ENCODE measurements around the gene NT5DC4. TPM values are rescaled to one million over a fixed set of nuclear protein-coding genes. Genes with fewer than 3 reads are reported as not detected.
A peak's percentile ranks its signal among the peaks of the same experiment; 100 is the strongest.

Gene NT5DC4
- total RNA-seq, 1 experiment from 2014 or later, result 0.04 TPM

- Histone ChIP-seq H3K27me3 (ENCODE audit: low read length) (no peaks in the 10 kb centered on the region), H3F3A (ENCODE audit: low read length, unreplicated experiment) (no peaks in the 10 kb centered on the region), H3K79me2 (ENCODE audit: low read length) (no peaks in the 10 kb centered on the region), H4K20me1 (ENCODE audit: low read length) (no peaks in the 10 kb centered on the region), H3K27ac (ENCODE audit: low read length) (peak overlapping the region; percentile 80), H2AFZ (ENCODE audit: low read length) (peak overlapping the region; percentile 74), H3K36me3 (ENCODE audit: low read depth, low read length) (no peaks in the 10 kb centered on the region), H3K4me2 (ENCODE audit: low read length) (0 out of 2 replicates have a peak overlapping the region, but pooled peaks have one; percentile 27), H3K4me1 (ENCODE audit: insufficient read depth, low read length) (peaks cover 16% of the 10 kb centered on the region), H3K9ac (ENCODE audit: low read length) (peak overlapping the region; percentile 67), H3K9me2 (replicated peaks; ENCODE audit: low read length) (no peaks in the 10 kb centered on the region), H3K4me3 (ENCODE audit: low read length) (no peak overlapping the region), H3K9me3 (ENCODE audit: low read length) (no peaks in the 10 kb centered on the region)
- DNase-seq (peak; percentile 99), ATAC-seq (peak; percentile 92)
- CTCF ChIA-PET, result interaction anchor here (0.6 to 1.8 kb wide), 9 partner anchors 34 to 215 kb away, joined by 3 to 8 read pairs (median 5); no protein-coding TSS in a partner anchor
- intact Hi-C loops (cut with micrococcal nuclease), result loop anchor here (1.0 to 5.0 kb wide), 6 partner anchors 34 to 142 kb away; partner anchors contain the start of gene CHCHD5
- POLR2A ChIA-PET (ENCODE audit: unreplicated experiment), result interaction anchor here (0.6 kb wide), 1 partner anchor 108 kb away, joined by 16 read pairs; no protein-coding TSS in a partner anchor
- no TSS peak for BruUV-seq (replicated peaks)
- TF ChIP-seq CTCF (conservative IDR thresholded peaks at IDR 0.05; ENCODE audit: low read depth, low read length) (peak; percentile 94), EZH2 (IDR thresholded peaks at IDR 0.05; ENCODE audit: low read length, unreplicated experiment) (no peak), EZH2phosphoT487 (IDR thresholded peaks at IDR 0.05; ENCODE audit: borderline replicate concordance, low read length) (no peak)
Observed at GRCh38 chr2:112726487-112727190, 5.8 kb downstream of the NT5DC4 start.

- ChIA-PET POLR2A (ENCODE audit: unreplicated experiment) (interaction anchor here (0.5 to 0.6 kb wide), 2 partner anchors 109 to 169 kb away, joined by 3 to 16 read pairs; no protein-coding TSS in a partner anchor), CTCF (interaction anchor here (0.5 to 1.8 kb wide), 5 partner anchors 35 to 109 kb away, joined by 3 to 8 read pairs (median 3); no protein-coding TSS in a partner anchor)
- Histone ChIP-seq H3K4me2 (ENCODE audit: low read length) (no peak overlapping the region), H3F3A (ENCODE audit: low read length, unreplicated experiment) (no peaks in the 10 kb centered on the region), H4K20me1 (ENCODE audit: low read length) (no peaks in the 10 kb centered on the region), H3K4me1 (ENCODE audit: insufficient read depth, low read length) (peaks cover 16% of the 10 kb centered on the region), H3K27ac (ENCODE audit: low read length) (no peak overlapping the region), H3K79me2 (ENCODE audit: low read length) (no peaks in the 10 kb centered on the region), H2AFZ (ENCODE audit: low read length) (no peak overlapping the region), H3K9ac (ENCODE audit: low read length) (no peak overlapping the region), H3K9me2 (replicated peaks; ENCODE audit: low read length) (no peaks in the 10 kb centered on the region), H3K27me3 (ENCODE audit: low read length) (no peaks in the 10 kb centered on the region), H3K9me3 (ENCODE audit: low read length) (no peaks in the 10 kb centered on the region), H3K4me3 (ENCODE audit: low read length) (no peak overlapping the region), H3K36me3 (ENCODE audit: low read depth, low read length) (no peaks in the 10 kb centered on the region)
- TF ChIP-seq CTCF (conservative IDR thresholded peaks at IDR 0.05; ENCODE audit: low read depth, low read length) (no peak), EZH2phosphoT487 (IDR thresholded peaks at IDR 0.05; ENCODE audit: borderline replicate concordance, low read length) (no peak), EZH2 (IDR thresholded peaks at IDR 0.05; ENCODE audit: low read length, unreplicated experiment) (no peak)
- BruUV-seq (replicated peaks), result no TSS peak
- intact Hi-C loops (cut with micrococcal nuclease), result loop anchor here (5.0 kb wide), 3 partner anchors 35 to 85 kb away; no protein-coding TSS in a partner anchor
- DNase-seq (no peak), ATAC-seq (no peak)
Observed at GRCh38 chr2:112727276-112728028, 6.6 kb downstream of the NT5DC4 start.

Data from PC-3 (cell line).